Cardiac fibroblast (primary cell): ENCODE data around the gene PPP4R4.

ENCODE experiments used
- DNase-seq, 2 donors: peaks; one replicate each; pipeline versions ENCODE4 v3.0.0 to v3.0.0-alpha.2; 2010; ENCODE audit warnings: low read depth in 2 of 2
- H3K4me3 ChIP-seq, 2 donors: replicated peaks in 1 of 2; 1 replicate in 1 of 2; 2 replicates in 1 of 2; pipeline ENCODE4 v1.5.1; 2011; ENCODE audit warnings: low read depth in 2 of 2, low read length in 2 of 2, mild to moderate bottlenecking in 2 of 2, moderate library complexity in 1 of 2
- CTCF ChIP-seq: IDR thresholded peaks from one replicate; pipeline ENCODE4 v1.5.1; 2011; ENCODE audit warnings: low read depth, mild to moderate bottlenecking, low read length, inconsistent platforms

PPP4R4 gene

GRCh38 chr14:94290197-94290596 is 116.1 kb downstream of the PPP4R4 start:
- DNase-seq = no peak
- no peak overlapping the region for H3K4me3 ChIP-seq
- no peak for TF ChIP-seq CTCF

- H3K4me3 ChIP-seq = no peak overlapping the region
- TF ChIP-seq CTCF = no peak
- DNase-seq = no peak
Observed at GRCh38 chr14:94291159-94291905, 117.2 kb downstream of the PPP4R4 start.

- H3K4me3 ChIP-seq = no peak overlapping the region
- DNase-seq = no peak
- TF ChIP-seq CTCF = no peak
Observed at GRCh38 chr14:94291906-94292525, 117.9 kb downstream of the PPP4R4 start.

- H3K4me3 ChIP-seq = no peak overlapping the region
- TF ChIP-seq CTCF = no peak
- DNase-seq = no peak
Observed at GRCh38 chr14:94292526-94292871, 118.4 kb downstream of the PPP4R4 start.

GRCh38 chr14:94292872-94293577 is 118.9 kb downstream of the PPP4R4 start, which contains the start of gene SERPINA10:
TSS of gene SERPINA10 (minus strand) at chr14:94293268. CDS start at chr14:94290593, 2,675 bp downstream.
- H3K4me3 ChIP-seq = no peak within 1 kb of the TSS
- DNase-seq = no peak
- TF ChIP-seq CTCF = no peak

- no peak for DNase-seq
- no peak for TF ChIP-seq CTCF
- H3K4me3 ChIP-seq = no peak overlapping the region
Observed at GRCh38 chr14:94293578-94293924, 119.4 kb downstream of the PPP4R4 start.
